RPMI8226 (cell line): ENCODE results near the gene FH.

ENCODE experiments used
- DNase-seq: peaks from one replicate; pipeline ENCODE4 v3.0.0-alpha.2; 2015

FH gene

GRCh38 chr1:241520080-241520465 is 518 bp upstream of the FH start:
- DNase-seq: no peak

DNA sequence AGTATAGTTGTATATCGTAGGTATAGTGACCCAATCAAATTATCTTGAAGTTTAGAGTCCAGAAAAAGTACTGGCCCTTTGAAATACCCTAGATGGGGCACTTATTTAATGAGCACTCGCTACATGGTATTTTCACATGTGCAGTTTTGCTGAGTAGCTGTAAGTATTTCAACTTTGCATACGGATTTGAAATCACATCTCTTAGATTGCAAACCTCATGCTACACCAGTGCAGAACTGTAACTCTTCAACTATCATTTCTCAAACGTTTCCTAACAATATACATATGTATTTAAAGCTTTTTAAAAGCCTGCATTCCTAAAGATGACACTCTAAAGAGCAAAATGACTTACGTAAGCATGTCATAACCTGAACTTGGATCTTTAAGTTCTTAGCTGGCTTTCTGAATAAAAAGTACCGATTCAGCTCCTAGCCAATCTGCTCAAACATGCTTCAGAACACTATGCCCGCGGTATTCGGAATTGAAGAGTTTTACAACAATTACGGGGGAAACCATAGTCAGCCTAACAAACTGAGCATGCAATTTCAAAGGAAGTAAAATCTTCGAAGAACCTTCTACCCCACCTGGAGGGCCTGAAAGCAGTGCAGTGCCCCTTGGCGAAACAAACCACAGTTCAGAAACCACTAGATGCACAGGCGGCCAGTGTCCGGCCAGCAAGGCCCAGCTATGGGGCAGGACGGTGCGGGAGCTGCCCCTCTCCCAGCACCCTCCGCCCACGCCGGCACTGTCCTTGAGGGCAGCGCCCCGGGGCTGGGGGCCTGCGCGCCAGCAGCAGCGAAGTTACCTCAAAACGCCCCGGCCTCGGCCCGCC is 863 bp downstream of the FH start:
- peak; percentile 62 for DNase-seq

DNA sequence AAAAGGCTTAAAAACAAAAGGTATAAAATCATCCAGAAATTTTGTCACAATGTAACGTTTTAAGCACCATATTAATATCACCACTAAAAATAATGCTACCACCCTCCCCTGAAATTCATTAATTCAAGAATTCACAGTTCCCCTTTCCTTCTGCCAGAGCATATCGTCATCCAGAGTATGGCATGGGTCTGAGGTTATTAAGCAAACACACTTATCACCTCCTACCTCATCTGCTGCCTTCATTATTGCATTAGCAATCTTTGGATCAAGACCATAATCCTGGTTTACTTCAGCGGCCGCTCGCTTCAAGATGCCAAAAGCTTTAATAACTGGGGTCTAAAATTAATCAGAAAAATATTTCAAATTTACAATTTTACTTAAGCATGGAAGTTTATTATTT is 6.2 kb downstream of the FH start:
- DNase-seq: no peak

GRCh38 chr1:241507189-241507863 is 12.2 kb downstream of the FH start:
- DNase-seq: no peak

- no peak for DNase-seq
Observed at GRCh38 chr1:241503444-241503843, 16.1 kb downstream of the FH start.

DNA sequence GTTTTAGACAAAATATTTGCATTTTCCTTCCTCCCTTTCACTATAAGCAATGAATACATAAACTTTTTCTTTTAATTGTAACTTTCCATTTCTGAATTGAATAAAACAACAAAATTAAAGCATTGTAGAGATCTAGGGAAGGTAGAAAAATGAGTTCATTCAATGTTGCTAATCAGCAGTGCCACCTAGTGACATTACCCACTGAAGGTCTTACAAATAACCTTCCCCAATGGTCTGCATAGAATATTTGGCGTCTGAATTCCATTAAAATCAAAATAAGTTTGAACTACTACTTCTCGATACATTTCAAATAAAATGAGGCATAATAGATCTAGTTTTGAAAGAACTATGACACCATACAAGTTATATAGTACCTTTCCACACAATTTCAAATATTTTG is 19.6 kb downstream of the FH start:
- DNase-seq: no peak

- no peak for DNase-seq
Observed at GRCh38 chr1:241495741-241496140, 23.8 kb downstream of the FH start.

DNA sequence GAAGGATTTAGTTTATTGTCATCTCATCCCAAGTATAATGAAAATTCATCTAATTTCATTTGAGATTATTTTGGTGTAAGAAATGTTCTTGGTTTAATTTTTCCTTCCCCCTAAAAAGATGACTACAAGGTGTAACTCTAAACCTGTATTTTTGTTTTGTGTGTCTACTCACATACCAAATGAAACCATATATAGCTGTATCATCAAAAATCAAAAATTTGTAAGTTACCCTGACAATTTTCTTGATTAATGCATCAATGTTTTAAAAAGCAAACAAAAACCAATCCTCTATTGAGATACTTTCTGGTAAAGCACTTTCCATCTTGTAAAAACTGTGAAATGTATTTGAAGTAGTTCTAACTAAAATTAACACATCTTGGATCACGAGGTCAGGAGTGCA is 30.8 kb downstream of the FH start:
- DNase-seq: no peak

DNA sequence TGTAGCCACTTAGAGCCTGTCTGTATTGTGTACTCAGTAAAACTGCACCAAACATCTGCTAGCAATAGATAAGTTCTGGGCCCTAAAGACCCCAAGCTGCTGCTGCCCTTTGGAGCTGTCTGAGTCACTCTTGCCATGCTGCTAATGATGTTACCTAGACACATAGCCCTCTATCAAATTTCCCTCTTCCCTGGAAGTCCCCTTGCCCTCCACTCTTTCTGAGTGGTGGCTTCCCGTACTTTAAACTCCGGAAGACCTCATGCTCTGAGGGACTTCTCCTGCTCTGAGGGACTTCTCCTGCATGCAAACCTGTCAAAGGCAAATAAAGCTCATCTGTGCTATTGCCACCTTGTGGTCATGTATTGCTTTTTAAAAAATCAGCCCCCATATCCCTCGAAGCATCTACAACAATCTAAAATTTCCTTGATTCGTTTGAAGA is 34.0 kb downstream of the FH start:
- DNase-seq: peak; percentile 35

DNA sequence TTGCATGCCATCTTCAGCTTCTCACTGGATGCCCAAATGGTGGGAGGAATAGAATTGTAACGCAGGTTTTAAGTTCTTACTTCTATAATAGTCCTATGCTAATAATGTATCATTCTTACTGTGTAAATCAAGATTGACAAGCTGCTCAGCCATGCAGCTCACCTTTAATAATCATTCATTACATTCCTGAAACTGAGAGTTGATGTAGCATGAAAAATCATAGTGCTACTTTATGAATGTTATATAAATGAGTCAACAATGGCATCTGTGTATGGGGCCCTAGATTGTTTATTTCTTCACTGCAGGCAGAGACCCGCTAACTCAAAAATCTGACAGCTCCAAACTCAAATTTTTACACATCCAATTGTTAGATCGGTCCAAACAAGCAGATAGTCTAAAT is 34.4 kb downstream of the FH start:
- DNase-seq: no peak

DNA sequence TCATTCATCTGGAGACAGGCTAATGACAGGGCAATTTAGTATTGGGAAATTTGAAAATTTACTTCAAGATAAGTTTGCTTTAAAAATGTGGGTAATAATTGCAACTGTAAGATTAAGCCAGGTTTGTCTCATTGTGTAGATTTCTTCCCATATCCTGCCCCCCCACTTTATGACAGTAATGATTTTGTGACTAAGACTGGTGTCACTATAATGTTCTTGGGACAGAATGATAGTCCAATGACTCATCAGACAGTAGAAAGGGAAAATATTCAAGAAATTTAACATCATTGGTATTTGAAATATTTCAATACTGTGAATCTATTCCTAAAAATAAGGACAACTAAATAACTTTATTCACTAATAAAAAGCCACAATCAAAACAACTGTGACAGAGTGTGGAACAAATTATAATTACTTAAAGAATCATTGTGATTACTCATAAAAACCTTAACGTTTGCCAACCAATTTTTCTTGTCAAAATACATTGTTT is 36.7 kb downstream of the FH start:
- no peak for DNase-seq

DNA sequence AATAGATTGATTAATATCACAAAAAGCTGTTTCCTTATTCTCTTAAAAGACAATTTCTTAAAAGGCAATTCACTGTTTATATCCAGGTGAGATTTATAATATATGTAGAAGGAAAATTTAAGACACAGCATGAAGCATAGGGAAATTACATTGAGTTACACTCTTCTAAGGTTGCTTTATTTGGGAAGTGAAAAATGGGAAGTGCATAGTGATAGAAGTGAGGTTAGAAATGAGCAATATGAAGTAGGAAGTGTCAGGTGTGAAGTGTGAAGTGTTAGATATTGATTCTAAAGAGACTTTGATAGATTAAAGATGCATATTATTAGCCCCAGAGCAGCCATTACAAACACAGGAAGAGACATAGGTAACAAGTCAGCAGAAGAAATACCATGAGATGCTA is 40.3 kb downstream of the FH start:
- no peak for DNase-seq

GRCh38 chr1:241475671-241476070 is 43.9 kb downstream of the FH start:
- no peak for DNase-seq

- DNase-seq: no peak
Observed at GRCh38 chr1:241473026-241473425, 46.5 kb downstream of the FH start.

GRCh38 chr1:241470908-241471590 is 48.5 kb downstream of the FH start:
- DNase-seq: no peak

- no peak for DNase-seq
Observed at GRCh38 chr1:241470361-241470760, 49.2 kb downstream of the FH start.

DNA sequence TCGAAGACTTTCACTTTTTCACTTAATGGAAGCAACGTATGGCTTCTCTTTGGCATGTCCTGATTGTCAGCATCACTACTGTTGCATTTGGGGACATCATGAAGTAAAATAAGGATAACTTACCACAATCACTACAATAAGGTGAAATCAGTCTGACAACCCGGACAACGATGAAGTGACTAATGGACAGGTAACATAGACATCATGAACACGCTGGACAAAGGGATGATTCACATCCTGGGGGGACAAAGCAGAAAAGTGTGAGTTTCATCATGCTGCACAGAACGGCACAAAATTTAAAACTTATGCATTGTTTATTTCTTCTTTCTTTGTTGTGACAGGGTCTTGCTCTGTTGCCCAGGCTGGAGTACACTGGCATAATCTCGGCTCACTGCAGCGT is 53.9 kb downstream of the FH start:
- DNase-seq: no peak

DNA sequence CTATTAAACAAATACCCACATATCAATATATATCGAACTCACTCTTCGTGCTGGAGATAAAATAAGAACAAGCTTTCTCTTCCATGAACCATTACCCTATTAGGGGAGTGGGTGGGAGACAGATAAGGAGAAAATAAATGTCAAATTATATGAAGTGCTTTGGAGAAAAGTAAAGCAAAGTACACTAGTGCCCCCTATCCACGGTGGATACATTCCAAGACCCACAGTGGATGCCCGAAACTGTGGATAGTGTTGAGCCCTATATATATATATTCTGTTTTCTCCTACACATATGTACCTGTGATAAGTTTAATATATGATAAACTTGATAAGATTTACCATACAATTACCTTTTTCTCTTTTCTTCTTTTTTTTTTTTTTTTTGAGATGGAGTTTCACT is 54.6 kb downstream of the FH start:
- no peak for DNase-seq

DNA sequence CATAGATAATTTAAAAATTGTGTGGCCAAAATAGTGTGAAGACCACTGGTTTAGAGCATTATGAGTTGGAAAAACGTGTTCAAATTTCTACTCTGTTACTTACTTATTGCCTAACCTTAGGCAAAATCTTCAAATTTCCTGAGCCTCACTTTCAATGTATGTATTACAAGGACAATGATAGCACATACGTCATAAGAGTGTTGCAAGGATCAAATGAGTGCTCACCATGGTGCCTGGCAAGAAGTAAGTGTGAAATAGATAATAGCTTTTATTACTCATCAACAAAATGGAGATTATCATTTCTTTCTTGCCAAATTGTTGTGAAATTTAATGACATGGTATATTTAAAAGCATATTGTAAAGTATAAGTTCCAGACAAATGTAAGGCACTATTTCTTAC is 57.2 kb downstream of the FH start:
- no peak for DNase-seq

GRCh38 chr1:241460098-241460873 is 59.3 kb downstream of the FH start:
- no peak for DNase-seq

GRCh38 chr1:241459186-241459802 is 60.3 kb downstream of the FH start:
- DNase-seq: no peak

DNA sequence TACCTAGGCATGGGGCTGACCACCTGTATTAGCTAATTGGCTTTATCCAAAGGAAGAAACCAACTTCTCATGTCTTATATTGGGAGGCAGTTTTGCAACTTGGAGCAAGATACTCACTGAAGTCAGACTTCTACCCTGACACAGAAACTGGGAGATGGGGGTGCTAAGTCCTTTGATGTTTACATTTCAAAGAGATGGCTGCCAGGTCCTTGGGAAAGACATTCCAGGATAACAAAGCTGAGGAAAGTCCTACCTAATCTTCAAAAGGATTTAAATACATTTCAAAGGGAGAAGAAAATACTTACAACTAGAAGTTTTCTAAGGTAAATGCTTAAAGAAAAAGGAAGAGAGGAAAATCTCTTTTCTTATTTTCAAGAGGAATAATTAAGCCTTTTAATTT is 62.1 kb downstream of the FH start:
- no peak for DNase-seq

DNA sequence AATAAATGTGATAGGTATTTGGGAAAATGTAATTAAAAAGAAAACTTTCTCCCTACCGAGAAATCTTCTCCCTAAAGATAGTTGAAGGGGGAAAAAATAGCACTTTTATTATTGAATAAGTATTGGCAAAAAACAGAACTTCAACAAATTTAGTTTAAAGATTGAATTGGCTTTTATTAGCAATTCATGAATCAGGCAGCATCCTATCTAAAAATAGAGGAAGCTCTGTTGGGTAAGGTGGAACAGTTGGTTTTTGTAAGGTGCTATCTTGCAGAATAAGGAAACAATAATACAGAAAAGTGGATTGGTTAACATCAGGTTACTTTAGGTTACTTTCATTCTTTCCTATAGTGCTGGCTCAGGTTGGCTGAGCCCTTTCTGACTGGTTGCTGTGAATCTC is 62.8 kb downstream of the FH start:
- DNase-seq: no peak
